Stimulated activated CD8-positive, alpha-beta memory T cell treated with anti-CD3 and anti-CD28 coated beads, Interleukin-7, amount 100 ng/mL, for 48 hours (primary cell): ENCODE data around the gene XAB2.

ENCODE experiments used
- DNase-seq, 2 donors: peaks; one replicate each; pipeline ENCODE4 v3.0.0-alpha.2; 2020; ENCODE audit warnings: low read depth in 1 of 2; ENCODE audit errors: extremely low read depth in 1 of 2

XAB2 gene

DNA sequence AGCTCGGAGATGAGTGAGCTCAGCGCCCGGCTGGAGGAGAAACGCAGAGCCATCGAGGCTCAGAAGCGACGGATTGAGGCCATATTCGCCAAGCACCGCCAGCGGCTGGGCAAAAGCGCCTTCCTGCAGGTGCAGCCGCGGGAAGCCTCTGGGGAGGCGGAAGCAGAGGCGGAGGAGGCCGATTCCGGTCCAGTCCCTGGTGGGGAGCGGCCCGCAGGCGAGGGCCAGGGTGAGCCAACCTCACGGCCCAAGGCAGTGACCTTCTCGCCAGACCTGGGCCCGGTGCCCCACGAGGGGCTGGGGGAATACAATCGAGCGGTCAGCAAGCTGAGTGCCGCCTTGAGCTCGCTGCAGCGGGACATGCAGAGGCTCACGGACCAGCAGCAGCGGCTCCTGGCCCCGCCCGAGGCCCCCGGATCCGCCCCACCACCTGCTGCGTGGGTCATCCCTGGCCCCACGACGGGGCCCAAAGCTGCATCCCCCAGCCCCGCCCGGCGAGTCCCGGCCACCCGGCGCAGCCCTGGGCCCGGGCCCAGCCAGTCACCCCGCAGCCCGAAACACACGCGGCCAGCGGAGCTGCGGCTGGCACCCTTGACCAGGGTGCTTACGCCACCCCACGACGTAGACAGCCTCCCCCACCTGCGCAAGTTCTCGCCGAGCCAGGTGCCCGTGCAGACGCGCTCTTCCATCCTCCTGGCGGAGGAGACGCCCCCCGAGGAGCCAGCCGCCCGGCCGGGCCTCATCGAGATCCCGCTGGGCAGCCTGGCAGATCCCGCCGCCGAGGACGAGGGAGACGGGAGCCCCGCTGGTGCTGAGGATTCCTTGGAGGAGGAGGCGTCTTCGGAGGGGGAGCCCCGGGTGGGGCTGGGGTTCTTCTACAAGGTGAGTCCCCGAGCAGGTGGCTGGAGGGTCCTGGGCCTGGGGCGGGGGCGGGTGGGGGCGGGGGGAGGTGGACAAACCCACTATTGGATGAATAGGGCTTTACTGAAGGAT, 16.8 kb downstream of the XAB2 start:
- no peak for DNase-seq

DNA sequence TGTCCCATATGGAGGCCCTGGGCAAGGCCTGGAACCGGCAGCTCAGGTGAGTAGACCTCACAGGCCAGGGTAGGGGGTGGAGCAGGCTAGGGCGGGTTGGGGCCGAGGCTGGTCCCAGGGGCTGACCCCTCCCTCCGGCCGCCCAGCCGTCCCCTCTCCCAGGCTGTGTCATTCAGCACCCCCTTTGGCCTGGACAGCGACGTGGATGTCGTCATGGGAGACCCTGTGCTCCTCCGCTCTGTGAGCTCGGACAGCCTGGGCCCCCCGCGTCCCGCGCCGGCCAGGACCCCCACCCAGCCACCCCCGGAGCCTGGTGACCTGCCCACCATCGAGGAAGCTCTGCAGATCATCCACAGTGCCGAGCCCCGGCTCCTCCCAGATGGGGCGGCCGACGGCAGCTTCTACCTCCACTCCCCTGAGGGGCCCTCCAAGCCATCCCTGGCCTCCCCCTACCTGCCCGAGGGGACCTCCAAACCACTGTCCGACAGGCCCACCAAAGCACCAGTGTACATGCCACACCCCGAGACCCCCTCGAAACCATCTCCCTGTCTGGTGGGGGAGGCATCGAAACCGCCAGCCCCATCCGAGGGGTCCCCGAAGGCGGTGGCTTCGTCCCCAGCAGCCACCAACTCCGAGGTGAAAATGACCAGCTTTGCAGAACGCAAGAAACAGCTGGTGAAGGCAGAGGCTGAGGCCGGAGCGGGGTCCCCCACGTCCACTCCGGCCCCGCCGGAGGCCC, 17.6 kb downstream of the XAB2 start:
- no peak for DNase-seq

DNA sequence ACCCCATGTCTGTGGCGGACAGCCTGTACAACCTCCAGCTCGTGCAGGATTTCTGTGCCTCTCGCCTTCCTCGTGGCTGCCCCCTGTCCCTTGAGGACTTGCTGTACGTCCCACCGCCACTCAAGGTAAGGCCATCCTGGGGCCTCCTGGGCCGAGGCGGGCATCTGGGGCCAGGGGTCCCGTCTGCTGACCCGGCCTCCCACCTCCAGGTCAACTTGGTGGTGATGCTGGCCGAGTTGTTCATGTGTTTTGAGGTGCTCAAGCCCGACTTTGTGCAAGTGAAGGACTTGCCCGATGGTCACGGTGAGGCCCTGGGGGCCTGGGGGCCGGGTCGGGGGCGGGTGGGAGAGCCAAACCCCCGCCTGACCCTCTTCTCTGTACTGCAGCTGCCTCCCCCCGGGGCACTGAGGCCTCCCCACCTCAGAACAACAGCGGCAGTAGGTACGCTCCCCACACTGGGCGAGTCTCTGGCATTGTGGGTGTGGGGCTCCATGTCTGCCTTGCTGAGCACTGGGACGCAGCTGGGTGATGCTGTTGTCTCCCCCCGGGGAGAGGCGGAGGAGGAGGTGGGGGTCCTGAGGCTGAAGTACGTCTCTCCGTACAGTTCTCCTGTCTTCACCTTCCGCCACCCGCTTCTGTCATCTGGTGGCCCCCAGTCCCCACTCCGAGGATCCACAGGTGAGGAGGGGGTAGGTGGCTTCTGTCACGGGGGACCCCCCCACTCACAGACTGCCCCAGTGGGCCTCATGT, 18.7 kb downstream of the XAB2 start:
- no peak for DNase-seq

DNA sequence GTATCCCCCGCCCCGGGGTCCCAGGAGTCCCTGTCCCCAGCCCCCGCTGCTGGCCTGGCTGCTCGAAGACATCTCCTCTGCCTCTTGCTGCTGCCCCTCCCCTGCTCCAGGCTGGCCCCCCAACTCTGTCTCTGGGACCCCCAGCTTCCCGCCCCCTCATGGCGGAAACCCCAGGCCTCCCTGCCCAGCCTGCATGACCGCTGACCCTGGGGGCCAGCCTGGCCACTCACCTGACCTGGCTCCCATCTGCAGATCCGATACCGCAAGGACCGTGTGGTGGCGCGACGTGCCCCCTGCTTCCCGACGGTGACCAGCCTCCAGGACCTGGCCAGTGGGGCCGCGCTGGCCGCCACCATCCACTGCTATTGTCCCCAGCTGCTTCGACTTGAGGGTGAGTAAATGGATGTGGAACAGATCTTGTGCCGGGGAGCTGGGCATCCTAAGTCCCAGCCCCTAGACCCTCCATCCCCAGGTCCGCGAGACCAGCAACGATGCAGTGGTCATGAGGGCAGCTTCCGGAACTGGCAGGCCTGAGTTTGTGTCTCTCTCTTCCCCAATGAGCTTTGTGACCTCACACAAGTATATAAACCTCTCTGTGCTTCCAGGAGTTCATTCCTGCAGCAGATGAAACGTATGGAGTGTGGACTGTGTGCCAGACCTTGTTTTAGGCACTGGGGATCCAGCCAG, 21.3 kb downstream of the XAB2 start:
- DNase-seq, result no peak

DNA sequence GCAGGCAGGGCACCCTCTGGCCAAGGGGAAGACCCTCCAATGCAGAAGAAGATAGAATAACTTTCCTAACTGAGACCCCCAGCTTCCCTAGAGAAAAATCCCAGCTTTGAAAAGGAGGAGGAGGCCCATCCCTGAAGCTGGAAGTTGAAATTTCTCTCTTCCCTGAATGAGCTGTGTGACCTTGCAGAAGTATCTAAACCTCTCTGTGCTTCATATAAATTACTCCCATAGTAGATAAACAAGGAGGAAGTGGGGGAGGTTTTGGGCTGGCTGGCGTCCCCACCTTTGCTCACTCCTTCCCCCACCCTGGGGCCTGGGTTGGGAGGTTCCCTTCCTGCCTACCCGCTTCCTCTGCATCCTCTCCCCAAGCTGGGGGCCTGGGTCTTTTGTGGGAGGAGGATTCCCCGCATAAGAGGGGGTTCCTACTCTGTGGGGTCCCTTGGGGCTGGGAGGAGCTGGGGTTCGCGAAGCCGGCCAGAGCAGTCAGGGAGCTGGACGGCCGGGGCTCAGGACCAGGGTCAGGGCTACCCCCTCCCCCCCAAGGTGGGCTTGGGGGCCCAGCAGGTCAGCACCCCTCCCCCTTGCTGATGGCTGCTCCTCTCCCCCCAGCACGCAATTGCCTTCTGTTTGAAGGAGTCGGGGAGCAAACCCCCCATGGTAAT, 22.0 kb downstream of the XAB2 start:
- DNase-seq, result no peak

DNA sequence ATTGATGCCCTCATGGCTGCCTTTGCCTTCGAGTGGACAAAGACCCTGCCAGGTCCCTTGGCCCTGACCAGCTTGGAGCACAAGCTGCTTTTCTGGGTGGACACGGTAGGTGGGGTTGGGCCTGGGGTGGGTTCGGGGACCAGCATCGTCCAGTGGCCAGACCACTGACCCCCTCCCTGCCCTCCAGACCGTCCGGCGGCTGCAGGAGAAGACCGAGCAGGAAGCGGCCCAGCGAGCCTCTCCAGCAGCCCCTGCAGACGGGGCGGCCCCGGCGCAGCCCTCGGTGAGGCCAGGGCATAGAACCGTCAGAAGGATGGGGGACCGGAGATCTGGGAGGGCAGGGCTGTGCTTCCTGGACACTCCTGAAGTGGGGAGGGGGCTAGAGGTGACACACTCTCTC, 23.1 kb downstream of the XAB2 start:
- no peak for DNase-seq

DNA sequence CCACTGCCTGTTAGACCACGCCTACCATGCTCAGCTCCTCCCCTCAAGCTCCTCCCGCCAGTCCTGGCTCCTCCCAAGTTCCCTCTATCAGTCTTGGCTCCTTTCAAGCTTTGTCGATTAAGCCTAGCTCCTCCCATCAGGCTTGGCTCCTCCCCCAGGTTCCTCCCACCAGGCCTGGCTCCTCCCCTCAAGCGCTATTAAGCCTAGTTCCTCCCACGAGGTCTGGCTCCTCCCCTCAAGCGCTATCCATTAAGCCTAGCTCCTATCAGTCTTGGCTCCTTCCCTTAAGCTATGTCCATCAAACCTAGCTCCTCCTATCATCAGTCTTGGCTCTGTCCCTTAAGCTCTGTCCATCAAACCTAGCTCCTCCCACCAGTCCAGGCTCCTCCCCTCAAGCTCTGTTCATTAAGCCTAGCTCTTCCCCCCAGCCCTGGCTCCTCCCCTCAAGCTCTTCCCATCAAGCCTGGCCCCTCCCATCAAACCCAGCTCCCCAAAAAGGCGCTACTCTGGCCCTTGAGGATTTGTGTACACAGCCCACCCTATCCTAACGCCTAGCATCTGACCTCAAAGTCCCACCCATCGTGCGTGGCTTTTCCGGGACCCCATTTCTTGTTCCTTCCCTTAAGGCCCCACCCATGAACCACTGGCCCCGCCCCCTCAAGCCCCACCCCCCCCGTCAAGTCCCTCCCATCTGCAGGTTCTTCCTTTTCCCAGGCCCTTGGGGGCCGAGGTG, 23.7 kb downstream of the XAB2 start:
- peak; percentile 17 to 35 for DNase-seq

DNA sequence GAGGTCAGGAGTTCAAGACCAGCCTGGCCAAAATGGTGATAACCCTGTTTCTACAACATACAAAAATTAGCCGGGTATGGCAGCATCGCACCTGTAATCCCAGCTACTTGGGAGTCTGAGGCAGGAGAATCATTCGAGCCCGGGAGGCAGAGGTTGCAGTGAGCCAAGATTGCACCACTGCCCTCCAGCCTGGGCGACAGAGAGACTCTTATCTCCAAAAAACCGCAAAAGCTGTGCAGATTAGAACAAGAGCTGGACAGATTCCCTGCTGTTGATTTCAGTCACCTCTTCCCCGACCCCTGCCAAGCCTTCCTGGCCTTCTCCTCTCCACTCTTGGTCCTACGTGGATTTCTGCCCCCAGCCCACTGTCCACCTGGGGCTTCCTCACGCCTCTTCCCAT, 25.4 kb downstream of the XAB2 start:
- DNase-seq, result no peak

DNA sequence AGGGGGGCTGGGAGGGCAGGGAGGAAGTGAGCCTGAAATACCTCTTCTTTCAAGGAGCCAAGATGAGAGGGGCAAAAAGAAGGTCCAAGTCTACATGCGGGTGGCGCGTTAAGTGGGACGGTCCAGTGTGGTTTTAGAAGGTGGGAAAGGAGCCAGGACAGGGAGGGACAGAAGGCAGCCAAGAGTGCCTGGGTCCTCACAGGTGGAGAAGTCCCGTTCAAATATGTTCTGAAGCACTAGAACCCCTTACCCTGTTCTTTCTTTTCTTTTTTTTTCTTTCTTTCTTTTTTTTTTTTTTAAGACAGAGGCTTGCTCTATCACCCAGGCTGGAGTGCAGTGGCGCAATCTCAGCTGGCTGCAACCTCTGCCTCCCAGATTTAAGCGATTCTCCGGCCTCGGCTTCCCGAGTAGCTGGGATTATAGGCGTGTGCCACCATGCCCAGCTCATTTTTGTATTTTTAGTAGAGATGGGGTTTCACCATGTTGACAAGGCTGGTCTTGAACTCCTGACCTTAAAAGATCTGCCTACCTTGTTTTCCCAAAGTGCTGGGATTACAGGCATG, 26.3 kb downstream of the XAB2 start:
- DNase-seq, result no peak

DNA sequence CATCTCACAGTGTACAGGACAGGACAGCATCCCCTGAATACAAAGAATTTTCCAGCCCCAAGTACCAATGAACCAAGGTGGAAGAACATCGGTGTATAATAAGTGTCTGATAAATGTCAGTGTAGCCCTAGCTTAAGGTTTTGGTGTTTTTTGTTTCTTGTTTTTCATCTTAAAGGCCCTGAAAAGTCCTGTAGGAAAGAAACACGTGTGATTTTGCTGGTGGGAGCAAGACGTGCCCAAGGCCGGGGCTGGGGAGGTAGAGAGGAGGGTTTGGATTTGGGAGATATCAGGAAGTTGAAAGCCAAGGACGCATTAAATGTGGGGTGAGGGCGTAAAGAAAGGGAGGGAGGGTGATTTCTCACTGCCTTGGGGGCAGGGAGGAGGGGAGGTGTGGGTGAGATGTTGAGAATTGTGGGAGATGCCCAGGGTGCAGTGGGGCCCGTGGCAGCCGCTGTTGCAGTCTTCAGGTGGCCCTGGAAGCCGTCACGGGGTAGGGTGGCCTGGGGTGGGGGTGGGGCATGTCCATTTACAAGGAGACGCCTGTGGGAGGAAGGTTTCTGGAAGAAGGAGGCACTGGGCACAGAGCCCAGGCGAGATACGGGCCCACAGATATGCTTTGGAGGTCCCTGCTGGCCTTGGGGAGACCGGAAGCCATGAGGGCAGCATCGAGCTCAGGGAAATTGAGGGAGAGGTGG, 27.0 kb downstream of the XAB2 start:
- DNase-seq, result no peak

DNA sequence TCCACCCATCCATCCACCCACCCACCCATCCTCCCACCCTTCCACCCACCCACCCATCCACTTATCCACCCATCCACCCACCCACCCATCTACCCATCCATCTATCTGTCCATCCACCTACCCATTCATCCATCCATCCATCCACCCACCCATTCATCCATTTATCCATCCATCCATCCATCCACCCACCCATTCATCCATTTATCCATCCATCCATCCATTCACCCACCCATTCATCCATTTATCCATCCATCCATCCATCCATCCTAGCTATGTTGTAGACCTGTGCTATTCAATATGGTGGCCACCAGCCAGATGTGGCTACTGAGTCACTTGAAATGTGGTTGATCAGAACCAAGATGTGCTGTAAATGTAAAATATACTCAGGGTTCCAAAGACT, 28.6 kb downstream of the XAB2 start:
- no peak for DNase-seq

DNA sequence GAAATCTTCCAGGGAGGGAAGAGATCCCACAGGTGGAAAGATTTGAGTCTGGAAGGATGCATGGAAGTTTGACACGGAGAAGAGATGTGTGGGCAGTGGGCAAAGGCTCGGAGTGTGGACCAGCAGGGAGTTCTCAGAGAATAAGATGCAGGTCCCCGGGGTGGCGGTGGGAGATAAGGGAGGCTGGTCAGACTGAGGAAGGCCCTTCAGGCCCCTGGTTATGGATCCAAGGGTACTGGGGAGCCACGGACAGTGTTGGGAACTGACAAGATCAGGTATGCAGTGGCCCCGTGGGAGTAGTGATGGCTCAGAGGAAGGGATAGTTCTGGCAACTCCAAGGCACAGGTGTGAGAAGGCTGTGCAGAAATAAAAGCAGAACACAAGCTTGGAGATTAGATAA, 31.2 kb downstream of the XAB2 start:
- no peak for DNase-seq

DNA sequence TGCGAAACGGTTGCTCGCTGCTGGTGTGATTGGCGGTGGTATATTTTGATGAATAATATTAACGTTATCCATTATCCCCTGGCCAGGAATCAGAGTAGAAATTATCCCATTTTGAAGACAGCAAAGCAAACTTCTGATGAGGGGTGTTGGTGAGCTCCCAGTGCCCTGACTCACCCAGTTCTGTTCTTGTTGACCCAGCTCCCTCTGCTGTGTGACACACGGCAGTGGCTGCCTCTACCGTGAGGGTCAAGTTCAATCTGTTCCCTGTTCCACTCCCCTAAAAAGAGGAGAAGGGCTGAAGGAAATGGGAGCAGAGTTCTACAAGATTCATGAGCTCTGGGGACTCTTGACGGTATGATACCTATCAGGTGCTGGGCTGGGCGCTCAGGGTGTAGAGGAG, 31.7 kb downstream of the XAB2 start:
- DNase-seq, result no peak

DNA sequence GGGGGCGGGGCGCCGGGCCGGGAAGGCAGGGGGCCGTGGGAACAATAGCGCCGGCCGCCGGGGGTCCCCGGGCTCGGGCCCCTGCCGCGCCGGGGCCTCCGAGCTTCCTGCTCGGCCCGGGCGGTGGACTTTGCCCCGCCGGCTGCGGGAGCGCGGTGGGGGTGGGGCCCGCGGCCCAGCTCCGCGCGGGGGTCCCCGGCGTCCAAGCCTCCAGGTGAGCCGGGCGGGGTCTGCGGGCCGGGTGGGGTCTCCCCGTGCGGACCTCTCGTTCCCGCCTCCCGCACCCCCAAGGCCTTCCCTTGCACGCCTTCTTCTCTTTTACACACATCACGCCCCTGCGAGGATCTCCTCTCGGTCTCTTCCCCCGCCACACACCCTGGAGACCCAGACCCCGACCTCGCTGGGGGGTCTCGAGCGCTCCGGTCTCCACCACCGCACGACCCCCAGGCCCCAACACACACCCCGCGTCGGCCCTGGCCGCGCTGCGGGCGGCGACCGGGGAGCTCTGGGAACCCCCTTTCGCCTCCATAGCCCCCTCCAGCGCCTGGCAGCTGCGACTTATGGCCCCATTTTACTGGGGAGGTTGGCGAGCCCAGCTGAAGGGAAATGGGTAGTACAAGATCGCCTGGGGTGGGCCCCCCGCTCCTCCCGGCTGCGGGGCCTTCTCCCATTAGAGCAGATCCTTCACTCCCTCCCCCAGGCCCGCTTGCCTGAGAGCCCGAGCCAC, 33.0 kb downstream of the XAB2 start:
- no peak for DNase-seq

DNA sequence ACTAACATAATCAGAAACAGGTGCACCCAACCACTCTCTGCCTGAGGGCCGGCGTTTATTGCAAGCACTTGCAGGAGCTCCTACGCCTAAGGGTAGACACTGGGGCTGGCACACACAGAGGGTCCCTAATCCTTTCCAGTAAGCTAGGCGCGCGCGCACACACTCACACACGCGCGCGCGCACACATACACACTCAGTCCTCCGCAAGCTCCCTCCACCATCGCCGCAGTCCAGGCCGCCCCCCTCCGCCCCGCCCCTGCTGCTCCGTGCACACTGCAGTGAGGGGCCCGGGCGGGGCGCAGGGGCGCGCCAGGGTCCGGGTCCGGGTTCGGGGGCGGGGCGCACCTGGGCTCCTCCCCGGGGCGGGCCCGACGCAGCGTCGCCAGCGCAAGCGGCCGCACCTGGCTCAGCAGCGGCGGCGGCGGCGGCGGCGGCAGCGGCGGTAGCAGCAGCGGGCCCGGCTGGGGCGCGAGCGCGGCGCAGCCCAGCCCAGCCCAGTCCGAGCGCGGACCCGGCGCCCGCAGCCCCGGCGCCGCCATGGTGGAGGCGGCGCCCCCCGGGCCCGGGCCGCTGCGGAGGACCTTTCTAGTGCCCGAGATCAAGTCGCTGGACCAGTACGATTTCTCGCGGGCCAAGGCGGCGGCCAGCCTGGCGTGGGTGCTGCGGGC, 33.7 kb downstream of the XAB2 start, which contains the start of gene CAMSAP3:
CAMSAP3 (plus strand) TSS at position 398 of the 668 bp plus-strand sequence; CDS start at position 538, 140 bp downstream.
- no peak for DNase-seq

DNA sequence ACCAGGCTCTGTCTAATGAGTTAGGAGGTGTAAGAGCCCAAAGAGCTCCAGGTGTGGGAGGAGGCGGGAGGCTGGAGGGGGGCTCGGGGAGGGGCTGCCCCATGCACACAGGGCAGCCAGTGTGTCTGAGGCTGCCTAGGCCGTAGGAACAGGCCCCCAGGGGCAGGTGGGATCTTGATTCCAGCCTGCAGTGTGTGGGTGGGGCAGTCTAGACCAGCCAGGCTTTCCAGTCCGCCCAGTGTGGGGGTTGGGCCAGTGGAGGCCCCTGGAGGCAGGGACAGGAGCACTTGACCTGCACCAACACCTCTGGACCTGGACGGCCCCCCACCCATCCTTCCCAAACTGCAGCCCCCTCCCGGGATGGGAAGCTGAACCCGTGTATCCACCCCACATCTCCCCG, 39.1 kb downstream of the XAB2 start:
- no peak for DNase-seq

DNA sequence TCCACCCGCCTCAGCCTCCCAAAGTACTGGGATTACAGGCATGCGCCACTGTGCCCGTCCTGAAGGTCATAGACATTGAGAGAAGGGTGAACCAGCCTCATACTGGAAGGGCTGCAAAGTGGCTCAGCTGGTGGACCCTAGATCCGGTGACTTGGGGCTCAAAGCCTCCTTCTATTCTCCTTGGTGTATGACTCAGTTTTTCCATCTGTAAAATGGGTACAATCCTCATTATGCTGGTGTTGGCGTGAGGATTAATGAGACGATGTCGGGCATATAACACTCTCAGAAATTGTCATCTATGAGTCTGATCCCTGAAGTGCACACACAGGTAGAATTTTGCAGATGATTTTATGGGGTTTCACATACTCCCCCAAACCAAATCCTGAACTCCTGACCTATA, 39.5 kb downstream of the XAB2 start:
- DNase-seq, result no peak
